Measurements from ENCODE around the gene SDK1.

SDK1 gene

DNA sequence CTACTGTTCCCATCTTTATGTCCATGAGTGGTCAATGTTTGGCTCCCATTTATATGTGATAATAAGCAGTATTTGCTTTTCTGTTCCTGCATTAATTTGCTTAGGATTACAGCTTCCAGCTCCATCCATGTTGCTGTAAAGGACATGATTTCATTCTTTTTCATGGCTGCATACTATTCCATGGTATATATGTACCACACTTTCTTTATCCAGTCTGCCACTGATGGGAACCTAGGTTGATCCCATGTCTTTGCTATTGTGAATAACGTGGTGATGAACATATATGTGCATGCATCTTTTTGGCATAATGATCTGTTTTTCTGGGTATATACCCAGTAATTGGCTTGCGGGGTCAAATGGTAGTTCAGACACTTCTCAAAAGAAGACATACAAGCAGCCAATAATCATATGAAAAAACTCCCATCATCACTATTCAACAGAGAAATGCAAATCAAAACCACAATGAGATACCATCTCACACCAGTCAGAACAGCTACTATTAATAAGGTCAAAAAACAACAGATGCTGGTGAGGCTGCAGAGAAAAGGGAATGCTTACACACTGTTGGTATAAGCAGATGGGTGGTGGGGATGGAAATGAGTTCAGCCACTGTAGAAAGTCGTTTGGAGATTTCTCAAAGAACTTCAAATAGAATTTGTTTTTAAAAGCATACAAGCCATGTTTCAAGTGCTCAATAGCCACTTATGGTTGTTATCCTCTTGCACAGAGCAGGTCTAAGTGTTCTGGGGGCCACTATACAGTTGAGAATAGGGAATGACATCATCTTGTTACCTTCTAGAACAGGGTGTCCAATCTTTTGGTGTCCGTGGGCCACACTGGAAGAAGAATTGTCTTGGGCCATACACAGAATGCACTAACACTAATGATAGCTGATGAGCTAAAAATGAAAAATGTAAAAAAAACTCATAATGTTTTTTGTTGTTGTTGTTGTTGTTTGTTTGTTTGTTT, 23.2 kb upstream of the SDK1 start:
- H3K4me1 Mint-ChIP-seq (ENCODE audit: low read depth): no peaks in the 10 kb centered on the region
- H3K36me3 Mint-ChIP-seq (ENCODE audit: low read depth): no peaks in the 10 kb centered on the region
- H3K4me3 Mint-ChIP-seq: no peak overlapping the region
- DNase-seq: no peak
- H3K9me3 Mint-ChIP-seq: peaks cover 5% of the 10 kb centered on the region
- H3K27ac Mint-ChIP-seq: no peak overlapping the region
- peaks cover 9% of the 10 kb centered on the region for H3K27me3 Mint-ChIP-seq

- H3K27ac Mint-ChIP-seq: no peak overlapping the region
- H3K36me3 Mint-ChIP-seq (ENCODE audit: low read depth): no peaks in the 10 kb centered on the region
- H3K4me3 Mint-ChIP-seq: no peak overlapping the region
- peaks cover 7% of the 10 kb centered on the region for H3K27me3 Mint-ChIP-seq
- DNase-seq: no peak
- no peaks in the 10 kb centered on the region for H3K4me1 Mint-ChIP-seq (ENCODE audit: low read depth)
- peaks cover 5% of the 10 kb centered on the region for H3K9me3 Mint-ChIP-seq
Measured at GRCh38 chr7:3279147-3279818, 21.8 kb upstream of the SDK1 start.

- no peaks in the 10 kb centered on the region for H3K36me3 Mint-ChIP-seq (ENCODE audit: low read depth)
- H3K4me3 Mint-ChIP-seq: no peak overlapping the region
- H3K4me1 Mint-ChIP-seq (ENCODE audit: low read depth): no peaks in the 10 kb centered on the region
- no peak for DNase-seq
- H3K27ac Mint-ChIP-seq: no peak overlapping the region
- peaks cover 7% of the 10 kb centered on the region for H3K27me3 Mint-ChIP-seq
- peaks cover 5% of the 10 kb centered on the region for H3K9me3 Mint-ChIP-seq
Measured at GRCh38 chr7:3280445-3280844, 20.6 kb upstream of the SDK1 start.

DNA sequence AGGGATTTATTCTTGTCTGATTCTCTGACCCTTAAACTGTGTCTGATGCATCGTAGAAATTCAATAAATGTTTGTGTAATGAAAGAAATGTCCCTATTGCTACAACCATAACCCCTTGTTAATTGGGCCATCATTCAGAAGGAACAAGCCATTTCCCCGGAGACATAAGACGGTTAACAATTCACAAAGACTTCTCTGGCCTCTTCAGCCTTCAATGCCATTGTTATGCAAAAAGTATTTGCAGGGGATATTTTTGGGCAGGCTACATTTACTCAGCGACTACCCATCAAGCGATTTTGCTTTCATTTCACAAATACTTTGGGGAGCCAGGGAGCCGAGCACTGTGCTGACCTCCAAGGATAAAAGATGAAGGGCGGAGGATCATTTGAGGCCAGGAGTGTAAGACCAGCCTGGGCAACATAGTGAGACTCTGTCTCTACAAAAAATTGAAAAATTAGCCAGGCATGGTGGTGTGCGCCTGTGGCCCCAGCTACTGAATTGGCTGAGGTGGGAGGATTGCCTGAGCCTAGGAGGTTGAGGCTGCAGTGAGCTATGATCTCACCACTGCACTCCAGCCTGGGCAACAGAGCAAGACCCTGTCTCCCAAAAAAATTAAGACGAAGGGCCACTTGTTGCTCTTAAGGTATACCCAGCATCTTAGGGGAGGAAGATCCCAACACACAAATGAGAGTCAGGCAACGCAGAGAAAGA, 20.0 kb upstream of the SDK1 start:
- Mint-ChIP-seq H3K27me3 (peaks cover 7% of the 10 kb centered on the region), H3K4me3 (no peak overlapping the region), H3K27ac (no peak overlapping the region), H3K4me1 (ENCODE audit: low read depth) (no peaks in the 10 kb centered on the region), H3K36me3 (ENCODE audit: low read depth) (no peaks in the 10 kb centered on the region), H3K9me3 (peaks cover 5% of the 10 kb centered on the region)
- DNase-seq: no peak

DNA sequence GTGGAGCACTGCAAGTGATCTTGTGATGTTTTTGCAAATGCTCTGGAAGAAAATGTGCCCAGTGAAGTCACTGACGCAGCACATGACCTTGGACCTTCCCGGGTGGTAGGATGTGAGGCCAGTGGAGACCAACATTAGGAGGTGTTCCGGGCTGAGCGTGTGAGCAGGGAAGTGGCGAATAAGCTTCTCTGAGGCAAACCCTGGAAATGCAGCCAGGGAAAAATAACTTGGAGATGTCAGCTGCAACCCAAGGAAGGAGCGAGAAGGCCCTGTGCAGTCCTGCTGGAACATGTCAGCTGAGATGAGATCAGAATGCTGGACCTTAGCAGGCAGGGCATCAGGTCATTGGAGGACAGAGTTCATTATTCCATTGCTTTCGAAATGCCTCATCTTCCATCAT, 18.6 kb upstream of the SDK1 start:
- H3K4me3 Mint-ChIP-seq: no peak overlapping the region
- H3K27ac Mint-ChIP-seq: no peak overlapping the region
- no peaks in the 10 kb centered on the region for H3K4me1 Mint-ChIP-seq (ENCODE audit: low read depth)
- H3K36me3 Mint-ChIP-seq (ENCODE audit: low read depth): no peaks in the 10 kb centered on the region
- H3K27me3 Mint-ChIP-seq: peaks cover 7% of the 10 kb centered on the region
- DNase-seq: no peak
- H3K9me3 Mint-ChIP-seq: peaks cover 4% of the 10 kb centered on the region

DNA sequence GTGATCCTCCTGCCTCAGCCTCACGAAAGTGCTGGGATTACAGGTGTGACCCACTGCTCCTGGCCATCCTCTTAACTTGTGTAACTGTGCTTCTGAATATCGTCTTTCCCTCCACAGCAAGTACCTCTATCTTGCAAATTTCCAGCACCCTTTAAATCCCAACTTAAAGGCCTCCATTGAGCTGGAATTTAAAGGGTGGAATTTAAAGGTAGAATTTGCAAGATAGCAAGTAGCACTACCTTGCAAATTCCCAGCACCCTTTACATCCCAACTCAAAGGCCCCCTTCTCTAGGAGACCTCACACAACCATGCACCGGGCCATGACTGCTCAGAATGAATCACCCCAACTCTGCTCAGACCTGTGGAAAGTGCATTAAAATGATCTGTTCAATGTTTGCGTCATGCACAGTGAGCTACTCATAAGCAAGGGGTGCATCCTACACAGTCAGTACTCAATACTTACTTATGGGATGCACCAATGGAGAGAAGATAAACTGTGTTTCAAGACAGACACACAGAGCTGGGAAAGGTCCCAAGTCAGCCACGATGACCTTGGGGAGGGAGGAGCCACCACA, 17.8 kb upstream of the SDK1 start:
- DNase-seq: no peak
- Mint-ChIP-seq H3K27ac (no peak overlapping the region), H3K27me3 (peaks cover 7% of the 10 kb centered on the region), H3K4me3 (no peak overlapping the region), H3K9me3 (no peaks in the 10 kb centered on the region), H3K4me1 (ENCODE audit: low read depth) (no peaks in the 10 kb centered on the region), H3K36me3 (ENCODE audit: low read depth) (no peaks in the 10 kb centered on the region)

DNA sequence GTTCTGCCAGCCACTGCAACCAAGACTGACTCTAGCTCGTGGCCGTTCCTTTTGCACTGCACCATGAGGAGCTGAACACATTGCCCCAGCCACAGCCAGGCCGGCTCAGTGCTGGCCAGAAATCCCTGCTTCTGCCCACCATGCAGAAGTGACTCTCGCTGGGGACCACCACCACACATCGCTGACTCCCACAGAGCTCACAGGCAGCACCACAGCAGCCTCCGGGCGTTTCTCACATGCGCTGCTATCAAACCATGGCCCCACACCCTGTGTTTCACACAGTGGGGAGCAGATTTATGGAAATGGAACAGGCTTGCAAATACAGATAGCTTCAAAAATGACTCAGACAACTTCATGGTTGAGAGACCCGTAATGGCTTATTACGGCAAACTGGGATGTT, 15.4 kb upstream of the SDK1 start:
- no peaks in the 10 kb centered on the region for H3K27me3 Mint-ChIP-seq
- no peak overlapping the region for H3K27ac Mint-ChIP-seq
- DNase-seq: no peak
- H3K9me3 Mint-ChIP-seq: no peaks in the 10 kb centered on the region
- no peaks in the 10 kb centered on the region for H3K4me1 Mint-ChIP-seq (ENCODE audit: low read depth)
- no peaks in the 10 kb centered on the region for H3K36me3 Mint-ChIP-seq (ENCODE audit: low read depth)
- no peak overlapping the region for H3K4me3 Mint-ChIP-seq

GRCh38 chr7:3289996-3290395, 11.1 kb upstream of the SDK1 start:
- H3K4me1 Mint-ChIP-seq (ENCODE audit: low read depth): no peaks in the 10 kb centered on the region
- H3K27ac Mint-ChIP-seq: no peak overlapping the region
- no peak overlapping the region for H3K4me3 Mint-ChIP-seq
- H3K27me3 Mint-ChIP-seq: peaks cover 15% of the 10 kb centered on the region
- no peak for DNase-seq
- H3K9me3 Mint-ChIP-seq: no peaks in the 10 kb centered on the region
- H3K36me3 Mint-ChIP-seq (ENCODE audit: low read depth): no peaks in the 10 kb centered on the region

DNA sequence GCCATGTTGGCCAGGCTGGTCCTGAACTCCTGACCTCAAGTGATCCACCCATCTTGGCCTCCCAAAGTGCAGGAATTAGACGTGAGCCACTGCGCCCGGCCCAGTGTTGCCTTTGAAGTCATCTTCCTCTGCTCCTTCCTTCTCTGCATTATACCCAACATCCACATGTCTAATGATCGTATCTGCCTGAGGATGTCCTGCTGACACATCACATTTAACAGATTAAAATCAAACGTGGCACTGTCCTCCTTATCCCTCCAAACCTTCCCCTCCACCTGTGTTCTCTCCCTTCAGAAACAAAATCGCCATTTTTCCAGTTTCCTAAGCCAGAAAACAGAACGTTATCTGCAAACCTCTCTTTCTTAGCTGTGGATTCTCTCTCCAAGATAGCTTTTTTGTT, 8.4 kb upstream of the SDK1 start:
- Mint-ChIP-seq H3K27me3 (peaks cover 26% of the 10 kb centered on the region), H3K36me3 (ENCODE audit: low read depth) (no peaks in the 10 kb centered on the region), H3K9me3 (no peaks in the 10 kb centered on the region), H3K4me1 (ENCODE audit: low read depth) (no peaks in the 10 kb centered on the region), H3K4me3 (no peak overlapping the region), H3K27ac (no peak overlapping the region)
- no peak for DNase-seq

DNA sequence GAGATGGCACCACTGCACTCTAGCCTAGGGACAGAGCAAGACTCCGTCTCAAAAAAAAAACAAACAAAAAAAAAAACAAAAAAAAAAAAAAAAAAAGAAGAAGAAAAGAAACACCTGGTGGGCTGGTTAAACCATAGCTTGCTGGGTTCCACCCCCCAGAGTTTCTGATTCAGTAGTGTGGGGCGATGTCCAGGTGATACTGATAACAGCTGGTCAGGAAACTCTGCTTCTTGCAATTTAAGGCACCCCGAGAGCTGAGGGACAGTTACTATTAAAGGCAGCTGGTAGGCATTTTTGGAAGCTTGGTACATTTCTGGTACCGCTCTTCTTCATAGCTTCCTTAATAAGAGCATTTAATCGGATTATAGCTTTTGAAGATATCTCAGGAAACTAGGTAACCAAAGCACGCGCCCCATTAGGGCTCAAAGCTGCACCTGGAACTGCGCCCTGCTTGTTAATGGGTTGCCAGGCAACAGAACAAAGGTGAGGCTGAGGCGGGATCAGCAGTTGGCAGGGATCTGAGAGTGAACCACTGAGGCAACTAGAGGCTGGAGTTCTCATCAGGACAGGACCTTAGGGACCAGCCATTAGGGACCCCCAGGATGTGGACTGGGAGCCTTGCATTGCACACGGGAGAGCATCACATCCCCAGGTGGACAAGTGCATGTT, 6.5 kb upstream of the SDK1 start:
- Mint-ChIP-seq H3K27me3 (peaks cover 34% of the 10 kb centered on the region), H3K9me3 (no peaks in the 10 kb centered on the region), H3K4me1 (ENCODE audit: low read depth) (no peaks in the 10 kb centered on the region), H3K4me3 (no peak overlapping the region), H3K27ac (no peak overlapping the region), H3K36me3 (ENCODE audit: low read depth) (no peaks in the 10 kb centered on the region)
- no peak for DNase-seq

GRCh38 chr7:3297105-3297819, 3.8 kb upstream of the SDK1 start:
- DNase-seq: no peak
- peaks cover 10% of the 10 kb centered on the region for H3K4me1 Mint-ChIP-seq (ENCODE audit: low read depth)
- no peaks in the 10 kb centered on the region for H3K36me3 Mint-ChIP-seq (ENCODE audit: low read depth)
- H3K9me3 Mint-ChIP-seq: no peaks in the 10 kb centered on the region
- H3K27me3 Mint-ChIP-seq: peaks cover 41% of the 10 kb centered on the region
- H3K27ac Mint-ChIP-seq: no peak overlapping the region
- H3K4me3 Mint-ChIP-seq: no peak overlapping the region

DNA sequence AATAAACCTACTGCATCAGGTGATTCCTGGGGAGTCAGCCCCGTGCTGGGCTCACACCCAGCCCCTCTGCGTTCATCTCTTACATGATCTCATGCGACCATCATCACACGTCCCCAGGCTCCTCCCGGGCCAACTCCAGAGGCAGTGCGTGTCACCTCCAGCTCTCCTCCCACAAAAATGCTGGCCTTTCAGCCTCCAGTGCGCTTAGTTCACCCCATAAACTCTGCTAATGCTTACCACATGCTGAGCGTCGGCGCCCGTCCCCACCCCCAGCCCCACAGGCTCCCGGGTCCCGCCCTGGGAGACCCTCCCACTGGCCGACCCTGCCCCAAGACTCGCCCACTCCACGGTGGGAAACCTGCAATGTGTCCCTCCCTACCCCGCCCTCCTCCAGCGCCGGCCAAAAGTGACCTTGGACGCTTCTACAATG, 816 bp upstream of the SDK1 start:
- DNase-seq: no peak
- Mint-ChIP-seq H3K9me3 (no peaks in the 10 kb centered on the region), H3K27me3 (peaks cover 44% of the 10 kb centered on the region), H3K4me3 (peak overlapping the region; percentile 56), H3K27ac (no peak overlapping the region), H3K36me3 (ENCODE audit: low read depth) (no peaks in the 10 kb centered on the region), H3K4me1 (ENCODE audit: low read depth) (peaks cover 18% of the 10 kb centered on the region)

DNA sequence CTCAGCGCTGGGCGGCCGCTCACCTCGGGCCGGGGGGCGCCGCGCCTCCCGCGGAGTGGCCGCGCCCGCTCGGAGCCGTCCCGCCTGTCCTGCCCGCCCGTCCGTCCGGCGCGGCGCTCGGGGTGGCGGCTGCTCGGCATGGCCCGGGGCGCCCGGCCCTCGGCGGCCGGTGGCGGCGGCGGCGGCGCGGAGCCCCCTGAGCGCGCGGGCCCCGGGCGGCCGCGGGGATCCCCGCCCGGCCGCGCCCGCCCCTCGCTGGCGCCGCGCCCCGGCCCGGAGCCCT, 338 bp downstream of the SDK1 start:
- Mint-ChIP-seq H3K27ac (no peak overlapping the region), H3K4me1 (ENCODE audit: low read depth) (peaks cover 18% of the 10 kb centered on the region), H3K36me3 (ENCODE audit: low read depth) (no peaks in the 10 kb centered on the region), H3K27me3 (peaks cover 39% of the 10 kb centered on the region), H3K9me3 (no peaks in the 10 kb centered on the region), H3K4me3 (no peak overlapping the region)
- DNase-seq: no peak
